C4-2B (cell line): Measurements from ENCODE around the gene CIAO3.

Experiments
- CTCF ChIP-seq: fragments of 450-650 bp; conservative IDR thresholded peaks from 2 replicates; pipeline ENCODE4 v1.5.1; 2017; ENCODE audit warnings: mild to moderate bottlenecking
- ZFX ChIP-seq: fragments of 450-650 bp; IDR thresholded peaks from 2 replicates; pipeline ENCODE4 v1.6.1; 2017

GRCh38 chr16:764184-764750 is 23.5 kb upstream of the CIAO3 start:
- TF ChIP-seq CTCF: no peak
- no peak for TF ChIP-seq ZFX
